NCI-H1694 treated with DMSO at 0.1 percent for 48 hours (cell line): Measurements from ENCODE around the gene IFIH1.

Experiments used
- DNase-seq: peaks from one replicate; lab custom pipeline; 2025; lab: John Stamatoyannopoulos, UW

Gene IFIH1

GRCh38 chr2:162257425-162257824 lies 61.1 kb downstream of the IFIH1 start:
- no peak for DNase-seq

- DNase-seq = no peak
Measured at GRCh38 chr2:162256591-162256991, 61.9 kb downstream of the IFIH1 start.

DNA sequence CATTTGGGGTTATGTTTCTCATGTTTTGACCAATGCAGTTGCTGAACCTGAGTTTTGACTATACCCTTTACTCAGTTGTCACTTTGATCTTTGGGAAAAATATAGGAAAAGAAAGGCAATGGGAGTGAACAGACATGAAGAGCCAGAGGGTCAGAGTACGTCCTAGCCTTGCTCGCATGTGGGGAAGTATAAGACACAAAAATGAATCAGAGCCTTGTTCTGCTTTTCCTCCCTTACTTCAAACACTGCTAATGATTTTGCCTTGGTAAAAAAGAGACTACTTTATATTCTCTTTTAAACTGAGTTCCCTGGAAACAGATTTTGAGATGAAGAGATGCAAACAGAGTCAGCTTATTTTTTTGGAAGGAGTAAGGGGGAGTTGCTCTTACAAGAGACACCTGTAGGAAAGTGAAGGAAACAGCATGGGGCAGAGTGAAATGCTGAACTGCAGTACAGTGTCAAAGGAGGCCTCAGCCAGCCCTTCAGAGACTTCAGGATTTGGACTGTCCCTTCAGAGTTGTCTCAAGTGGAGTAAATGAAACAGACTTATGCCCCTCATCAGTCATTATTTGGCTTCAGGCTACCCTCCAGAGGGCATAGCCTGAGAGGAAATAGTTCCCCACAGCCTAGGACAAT lies 64.1 kb downstream of the IFIH1 start:
- no peak for DNase-seq

GRCh38 chr2:162253435-162253834 lies 65.0 kb downstream of the IFIH1 start:
- no peak for DNase-seq

- DNase-seq = no peak
Measured at GRCh38 chr2:162252153-162252552, 66.3 kb downstream of the IFIH1 start.

DNA sequence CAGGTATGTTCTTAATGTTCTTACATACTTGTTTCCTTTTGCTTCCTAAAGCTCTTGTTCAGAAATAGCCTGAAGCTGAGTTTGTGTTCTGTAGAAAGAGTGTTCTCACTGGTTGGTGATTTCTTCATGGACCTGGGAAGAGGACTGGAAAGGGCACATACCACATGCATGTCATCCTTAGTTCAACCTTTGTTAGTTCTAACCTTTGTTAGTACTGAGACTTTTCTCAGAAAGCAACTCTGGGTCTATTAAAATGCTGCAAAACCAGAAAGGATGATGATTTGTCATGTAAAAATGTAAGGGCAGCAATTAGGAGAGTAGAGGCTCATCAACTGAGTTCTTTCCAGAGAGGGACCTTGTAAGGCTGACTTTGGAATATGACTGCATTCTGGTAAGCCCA lies 72.7 kb downstream of the IFIH1 start:
- no peak for DNase-seq

DNA sequence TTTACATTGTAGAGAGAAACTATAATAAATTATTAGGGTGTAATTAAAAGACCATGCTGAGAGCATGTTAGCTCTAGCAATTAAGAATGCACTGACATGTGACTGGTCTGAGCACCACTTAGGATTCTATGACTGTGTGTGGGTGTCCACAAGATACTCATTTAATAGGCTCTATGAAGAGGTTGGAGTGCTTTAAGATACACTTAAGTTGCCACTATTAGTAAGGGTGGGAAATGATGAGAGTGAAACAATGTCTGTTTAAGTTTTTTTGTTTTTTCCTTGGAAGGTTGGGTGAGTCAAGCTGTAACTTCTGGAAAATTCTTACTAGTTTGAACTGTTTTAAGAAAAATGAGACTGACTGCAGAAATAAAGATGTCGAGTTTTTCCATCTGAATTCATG lies 73.4 kb downstream of the IFIH1 start:
- no peak for DNase-seq

- no peak for DNase-seq
Measured at GRCh38 chr2:162244541-162245031, 73.9 kb downstream of the IFIH1 start.

- DNase-seq = peak; percentile 17
Measured at GRCh38 chr2:162243715-162244114, 74.8 kb downstream of the IFIH1 start.

GRCh38 chr2:162243294-162243693 lies 75.2 kb downstream of the IFIH1 start, which contains the start of gene FAP:
TSS of gene FAP (minus strand) at chr2:162243445. CDS start at chr2:162243327, 118 bp downstream.
- no peak for DNase-seq

DNA sequence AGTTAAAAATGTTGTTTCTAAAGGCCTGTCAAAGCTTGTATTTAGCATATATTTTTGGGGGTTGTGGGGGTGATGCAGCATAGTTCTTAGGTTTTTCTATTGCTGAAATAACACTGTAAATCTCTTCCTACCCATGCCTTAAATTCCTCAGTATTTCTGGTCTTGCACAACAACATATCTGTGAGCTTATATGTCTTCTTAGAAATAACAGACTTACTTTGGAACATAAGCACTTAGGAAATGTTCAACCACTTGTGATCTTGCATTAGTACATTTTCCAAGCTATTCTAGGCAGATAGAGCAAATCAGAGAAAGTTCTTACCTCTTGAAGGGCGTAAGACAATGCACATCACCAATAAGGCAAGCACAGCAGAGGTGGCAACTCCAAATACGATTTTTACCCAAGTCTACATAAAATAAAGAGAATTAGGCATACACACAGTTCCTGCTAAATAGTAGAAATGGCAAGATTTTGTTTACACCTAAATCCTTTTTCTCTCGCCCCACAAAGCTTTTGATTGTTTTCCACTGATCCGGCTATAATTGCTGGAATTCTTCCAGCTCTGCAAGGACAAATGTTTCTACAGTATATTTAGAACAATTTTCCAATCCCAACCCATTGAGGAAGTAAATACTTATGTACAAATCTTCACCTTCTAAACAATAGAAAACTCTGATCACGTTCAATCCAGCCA lies 75.8 kb downstream of the IFIH1 start:
- DNase-seq = peak; percentile 44

DNA sequence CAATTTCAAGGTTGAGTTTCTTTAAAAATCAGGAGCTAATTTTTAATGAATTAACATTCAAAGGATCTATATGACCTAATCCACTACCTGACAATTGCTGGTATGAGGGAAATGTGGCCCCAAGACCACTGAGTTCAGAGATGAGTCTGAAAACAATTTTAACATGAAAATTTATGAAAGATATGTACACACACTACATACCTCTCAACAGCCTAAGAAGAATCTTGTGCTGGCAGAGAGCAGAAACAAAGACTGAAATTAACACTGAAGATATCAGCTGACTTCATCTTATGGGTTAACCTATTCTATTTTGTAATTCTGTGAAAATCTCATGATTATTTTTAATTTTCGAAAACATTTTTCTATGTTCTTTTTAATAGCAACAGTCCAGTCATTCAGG lies 76.9 kb downstream of the IFIH1 start:
- DNase-seq = no peak

GRCh38 chr2:162234620-162235462 lies 83.6 kb downstream of the IFIH1 start:
- no peak for DNase-seq

DNA sequence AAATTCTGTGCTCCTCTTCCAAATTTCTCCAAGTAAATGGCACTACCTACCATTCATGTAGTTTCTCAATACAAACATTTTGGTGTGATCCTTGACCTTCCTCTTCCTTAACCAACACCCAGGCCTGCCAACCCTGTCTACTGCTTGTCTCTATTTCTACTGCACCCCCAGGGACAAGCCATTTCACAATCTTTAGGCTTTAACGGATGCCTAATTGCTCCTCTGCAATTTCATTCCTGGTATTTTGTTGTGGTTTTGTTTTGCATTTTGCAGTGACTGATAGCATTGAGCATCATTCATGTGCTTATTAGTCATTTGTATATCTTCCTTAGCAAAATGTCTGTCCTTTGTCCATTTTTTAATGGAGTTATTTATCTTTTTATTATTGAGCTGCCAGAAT lies 85.3 kb downstream of the IFIH1 start:
- no peak for DNase-seq

- no peak for DNase-seq
Measured at GRCh38 chr2:162232671-162233070, 85.8 kb downstream of the IFIH1 start.

DNA sequence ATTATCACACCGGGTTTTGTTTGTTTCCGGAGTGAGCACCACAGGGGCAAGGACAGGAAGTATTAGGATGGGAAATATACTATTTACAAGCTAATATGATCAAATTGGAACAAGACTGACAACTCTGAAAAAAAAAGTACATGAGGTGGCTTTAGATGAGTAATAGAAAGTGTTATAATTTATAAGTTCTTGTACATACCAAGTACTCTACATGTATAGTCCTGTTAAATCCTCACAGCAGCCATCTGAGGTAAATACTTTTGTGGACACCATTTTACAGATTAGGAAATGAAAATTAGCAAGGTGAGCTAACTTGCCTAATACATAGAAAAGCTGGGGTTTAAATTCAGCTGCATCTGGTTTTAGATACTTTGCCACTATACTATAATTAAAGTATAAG lies 86.5 kb downstream of the IFIH1 start:
- no peak for DNase-seq

DNA sequence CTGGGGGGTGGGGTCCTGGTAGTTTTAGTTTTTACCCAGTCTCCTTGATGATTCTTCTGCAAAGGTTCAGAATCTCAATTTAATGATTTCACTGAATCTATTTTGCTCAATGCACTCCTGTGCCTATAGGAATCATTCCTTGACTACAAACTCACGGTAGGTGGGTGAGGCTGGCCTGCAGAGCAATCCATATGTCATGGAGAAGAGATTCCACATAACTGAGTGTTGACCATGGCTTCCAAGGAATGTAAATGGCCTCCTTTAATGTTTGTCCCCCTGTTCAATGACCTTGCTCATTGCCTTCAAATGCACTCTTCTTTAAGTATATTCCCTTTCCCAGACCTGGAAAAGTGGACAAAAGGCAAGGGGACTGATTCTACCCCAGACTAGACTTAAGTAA lies 87.7 kb downstream of the IFIH1 start:
- no peak for DNase-seq

DNA sequence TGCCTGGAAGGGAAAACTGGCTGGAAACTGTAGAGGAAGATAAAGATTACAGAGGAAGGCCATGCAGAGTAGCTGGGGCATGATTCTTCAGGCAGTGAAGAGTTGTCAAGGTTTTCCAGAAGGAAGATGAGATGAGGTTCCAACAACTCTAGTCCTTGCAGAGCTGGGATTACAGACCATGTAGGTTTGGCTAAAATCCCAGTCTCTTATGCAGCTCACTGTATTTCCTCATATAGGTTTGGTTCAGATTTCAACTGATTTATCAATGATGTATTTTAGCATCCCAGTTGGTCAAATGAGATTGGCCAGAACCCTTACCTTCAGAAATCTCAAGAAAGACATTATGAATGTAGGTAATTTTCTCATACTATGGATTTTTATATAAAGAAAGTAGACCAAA lies 91.6 kb downstream of the IFIH1 start:
- DNase-seq = no peak

GRCh38 chr2:162221064-162221463 lies 97.4 kb downstream of the IFIH1 start:
- DNase-seq = no peak

DNA sequence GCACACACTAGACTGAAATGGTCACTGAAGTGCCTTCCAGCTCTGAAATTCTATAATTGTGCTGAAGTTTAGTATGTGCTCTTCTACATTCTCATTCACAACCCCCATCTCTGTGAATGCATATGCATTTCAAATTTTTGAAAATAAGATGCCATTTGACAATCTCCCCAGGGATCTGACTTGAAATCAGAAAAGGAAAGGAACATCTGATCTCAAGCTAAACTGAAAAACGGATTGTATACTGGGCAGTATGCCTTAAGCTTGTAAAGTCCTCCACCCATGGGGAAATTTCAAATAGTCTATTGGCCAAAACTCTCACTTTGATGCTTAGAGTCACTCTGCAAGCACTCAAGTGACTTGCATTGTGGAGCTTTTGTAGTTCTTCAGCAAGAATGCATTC lies 98.1 kb downstream of the IFIH1 start:
- no peak for DNase-seq

- DNase-seq = no peak
Measured at GRCh38 chr2:162219426-162219825, 99.1 kb downstream of the IFIH1 start.

GRCh38 chr2:162217598-162217997 lies 100.9 kb downstream of the IFIH1 start:
- DNase-seq = no peak
